Fibroblast of skin of scalp (primary cell): ENCODE data around the gene HSD11B2.

Experiments
- DNase-seq: peaks from one replicate; pipeline ENCODE4 v3.0.0-alpha.2; 2013

Gene HSD11B2

DNA sequence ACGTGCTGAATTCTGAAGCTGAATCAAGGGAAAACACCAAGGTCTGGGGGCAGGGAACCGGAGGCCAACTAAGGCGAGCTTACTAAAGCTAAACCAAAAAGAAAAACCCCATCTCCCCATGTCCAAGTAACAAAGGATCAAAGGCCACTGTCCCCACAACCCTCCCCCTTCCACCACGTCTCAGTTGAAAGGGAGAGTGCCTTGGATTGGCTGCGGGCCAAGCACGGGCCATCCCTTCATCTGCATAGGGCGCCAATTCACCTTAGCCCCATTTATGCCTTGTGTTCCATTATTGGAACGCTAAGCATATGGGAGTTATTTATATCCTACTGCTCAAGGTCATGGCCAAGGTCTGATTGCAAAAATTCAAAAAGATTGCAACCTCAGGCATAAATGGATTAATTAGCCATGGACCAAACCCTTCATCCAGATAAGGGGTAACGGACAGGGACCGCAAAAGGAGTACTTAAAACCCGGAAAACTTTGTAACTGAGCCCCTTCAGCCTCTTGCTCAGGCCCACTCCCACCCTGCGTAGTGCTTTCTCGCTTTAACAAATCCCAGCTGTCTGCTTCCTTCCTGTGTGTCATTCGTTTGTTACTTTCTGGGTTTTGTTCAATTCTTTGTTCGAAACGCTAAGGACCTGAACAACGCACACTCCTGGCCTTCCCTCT is 50.8 kb downstream of the HSD11B2 start:
- DNase-seq: no peak

DNA sequence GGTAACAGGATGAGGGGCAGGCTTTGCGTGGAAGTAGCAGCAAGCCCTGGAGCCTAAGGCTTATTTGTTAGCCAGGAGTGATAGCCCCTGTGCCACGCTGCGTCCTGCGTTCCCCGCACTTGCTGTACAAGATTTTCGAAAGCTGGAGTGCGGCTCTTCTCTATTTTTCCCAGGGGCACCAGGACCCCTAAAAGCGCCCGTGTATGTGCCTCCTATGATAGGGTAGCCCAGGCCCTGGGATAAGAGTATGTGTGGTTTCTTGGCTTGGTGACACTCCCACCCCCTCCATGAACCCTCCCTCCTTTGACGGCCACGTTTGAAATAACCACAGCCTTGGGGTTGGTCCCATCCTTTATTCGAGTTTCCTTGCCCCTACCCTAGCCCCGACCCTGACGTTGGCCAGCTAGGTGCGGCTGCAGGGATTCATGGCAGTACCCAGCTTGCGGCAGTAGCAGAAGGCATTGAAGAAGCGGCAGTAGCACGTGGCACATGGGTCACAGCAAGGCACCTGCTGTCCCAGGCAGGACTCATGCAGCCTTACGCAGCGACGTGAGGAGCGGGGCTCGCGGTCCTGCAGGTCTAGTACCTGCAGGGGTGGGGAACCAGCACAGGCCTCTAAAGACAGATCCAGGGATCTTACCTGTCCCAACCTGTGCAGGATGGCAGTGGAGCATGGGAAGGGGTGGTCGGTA is 51.5 kb downstream of the HSD11B2 start:
- DNase-seq: no peak

DNA sequence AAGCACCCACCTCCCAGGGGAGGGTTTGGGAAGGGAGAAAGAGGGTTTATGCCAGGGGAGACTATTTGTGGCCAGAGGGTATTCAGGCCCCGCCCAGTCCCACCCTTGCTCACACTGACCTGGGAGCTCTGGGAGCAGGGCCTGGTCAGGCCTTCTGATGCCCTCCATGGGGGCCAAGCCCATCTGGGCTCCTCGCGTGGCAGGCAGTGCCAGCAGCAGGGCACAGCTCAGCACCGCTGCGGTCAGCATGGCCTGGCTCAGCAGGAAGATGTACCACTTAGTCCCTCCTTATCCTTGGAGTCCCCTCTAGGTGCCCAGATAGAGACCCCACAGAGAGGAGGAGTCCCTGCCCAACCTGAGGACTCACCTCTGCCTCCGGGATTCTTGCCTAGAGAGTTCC is 52.2 kb downstream of the HSD11B2 start, which contains the start of gene AGRP:
AGRP (minus strand) TSS at position 398 of the 400 bp plus-strand sequence; CDS start at position 249, 149 bp downstream.
- no peak for DNase-seq

DNA sequence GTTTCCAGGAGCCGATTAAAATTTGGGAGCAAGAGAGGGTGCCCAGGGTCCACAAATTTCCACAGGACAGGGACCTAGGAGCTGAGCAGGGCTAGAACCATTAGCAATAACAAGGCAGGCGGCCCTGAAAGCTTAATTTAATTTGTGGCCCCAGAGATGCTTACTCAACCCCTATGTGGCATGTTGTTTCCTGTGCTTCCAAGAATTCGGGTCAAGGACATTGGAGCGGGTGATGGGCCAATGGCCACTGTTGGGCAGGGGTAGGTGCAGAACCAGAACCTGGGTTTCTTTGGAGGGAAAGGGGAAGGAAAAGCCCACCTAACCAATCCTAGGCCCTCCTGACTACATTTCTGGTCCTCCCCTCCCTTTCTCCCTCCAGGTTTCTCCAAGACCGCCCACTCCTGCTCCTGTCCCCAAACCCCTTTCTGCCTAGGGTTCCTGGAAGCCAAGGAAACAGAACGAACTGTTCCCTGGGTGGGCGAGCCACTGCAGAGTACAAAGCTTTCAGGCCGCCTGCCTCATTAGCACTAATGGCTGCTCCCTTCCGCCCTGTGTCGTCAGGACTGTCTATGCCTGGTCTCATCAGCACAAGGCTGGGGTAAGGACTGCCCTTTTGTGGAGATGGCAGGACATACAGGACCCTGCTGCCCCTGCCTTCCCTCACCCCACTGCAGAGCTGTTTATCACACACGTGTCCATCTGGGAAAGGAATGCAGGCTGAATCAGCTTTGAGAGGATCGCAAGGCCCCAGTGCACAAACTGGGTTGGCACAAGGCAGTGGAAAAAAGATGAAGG is 53.0 kb downstream of the HSD11B2 start:
- no peak for DNase-seq

DNA sequence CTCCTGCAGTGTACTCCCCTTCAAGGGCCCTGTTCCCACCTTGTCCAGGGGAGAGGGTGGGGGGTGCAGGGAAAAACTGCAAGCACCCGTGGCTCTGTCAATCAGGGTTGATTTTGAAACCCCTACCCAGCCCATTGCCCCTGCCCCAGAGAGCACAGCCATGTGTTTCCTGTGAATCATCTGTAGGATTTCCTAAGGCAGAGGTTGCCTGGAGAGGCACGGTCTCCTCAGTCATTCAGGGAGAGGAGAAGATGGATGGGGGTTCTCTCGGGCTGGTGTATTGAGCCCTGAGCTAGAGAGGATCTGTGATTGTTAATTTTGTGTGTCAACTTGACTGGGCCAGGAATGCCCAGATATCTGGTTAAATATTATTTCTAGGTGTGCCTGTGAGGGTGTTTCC is 55.9 kb downstream of the HSD11B2 start:
- DNase-seq: no peak
